ENCODE data around the gene CISD1. TPM values are rescaled to one million over a fixed set of nuclear protein-coding genes. Genes with fewer than 3 reads are reported as not detected.

The CISD1 gene
- total and polyA plus RNA-seq, 2 donors (not counting 3 experiments of a cell fraction or from before 2014, with no cell fraction given), result 25.5 to 53.0 TPM

DNA sequence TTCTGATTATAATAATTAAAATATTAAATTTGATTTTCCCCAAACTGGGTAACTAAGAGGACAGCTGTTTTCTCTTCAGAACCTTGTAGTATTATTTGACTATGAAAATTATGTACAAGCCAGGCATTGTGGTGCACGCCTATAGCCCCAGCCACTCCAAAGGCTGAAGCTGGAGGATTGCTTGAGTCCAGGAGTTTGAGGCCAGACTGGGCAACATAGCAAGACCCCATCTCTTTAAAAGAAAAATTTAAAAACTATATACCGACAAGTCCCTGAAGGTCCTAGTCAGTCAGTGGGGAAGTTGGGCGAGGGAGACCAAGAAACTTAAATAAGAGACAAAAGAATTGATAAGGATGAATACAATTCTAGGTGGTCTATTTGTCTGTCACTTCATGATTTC is 38.7 kb downstream of the CISD1 start:
- no peak overlapping the region for H3K4me3 ChIP-seq (replicated peaks in 1 of 3; ENCODE audit: insufficient read depth in 1 of 3, low read depth in 1 of 3, low read length in 3 of 3)
- no peak overlapping the region for H3K4me2 ChIP-seq (ENCODE audit: insufficient read depth, low read length)
- peaks cover 5 to 16% of the 10 kb centered on the region in 2 experiments for H3K27me3 ChIP-seq (ENCODE audit: control insufficient read depth in 2 of 2, insufficient read depth in 2 of 2, low read length in 2 of 2)
- H3K9ac ChIP-seq (replicated peaks; ENCODE audit: extremely low read depth, insufficient read depth, low read length), result no peak overlapping the region
- no peaks in the 10 kb centered on the region for H3K4me1 ChIP-seq (ENCODE audit: control insufficient read depth, extremely low read depth, insufficient read depth, low read length)
- DNase-seq (ENCODE audit: low read depth, low spot score) (no peak), FAIRE-seq (no peak)
- dilution Hi-C loops (cut with MboI; ENCODE audit: extremely low pct_ligation_motif_present, low sequenced_read_pairs) (no loop called here), intact Hi-C loops (cut with micrococcal nuclease) (loop anchor here (10.0 kb wide), 1 partner anchor 207 kb away; the partner anchor contains the start of gene BICC1)
- no TSS peak for BruUV-seq (replicated peaks)
- H3K36me3 ChIP-seq (ENCODE audit: control insufficient read depth in 2 of 2, extremely low read depth in 1 of 2, insufficient read depth in 2 of 2, low read length in 2 of 2), result no peaks in the 10 kb centered on the region
- H2AFZ ChIP-seq (ENCODE audit: low read depth, low read length), result no peak overlapping the region
- TF ChIP-seq, protein P1, sequence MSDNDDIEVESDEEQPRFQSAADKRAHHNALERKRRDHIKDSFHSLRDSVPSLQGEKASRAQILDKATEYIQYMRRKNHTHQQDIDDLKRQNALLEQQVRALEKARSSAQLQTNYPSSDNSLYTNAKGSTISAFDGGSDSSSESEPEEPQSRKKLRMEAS (IDR thresholded peaks at IDR 0.05; ENCODE audit: insufficient read depth, insufficient read length), result no peak
- TF ChIP-seq GATA2 (IDR thresholded peaks at IDR 0.05; ENCODE audit: insufficient read depth, insufficient read length, low read depth, low read length), result no peak
- TF ChIP-seq, protein P2, sequence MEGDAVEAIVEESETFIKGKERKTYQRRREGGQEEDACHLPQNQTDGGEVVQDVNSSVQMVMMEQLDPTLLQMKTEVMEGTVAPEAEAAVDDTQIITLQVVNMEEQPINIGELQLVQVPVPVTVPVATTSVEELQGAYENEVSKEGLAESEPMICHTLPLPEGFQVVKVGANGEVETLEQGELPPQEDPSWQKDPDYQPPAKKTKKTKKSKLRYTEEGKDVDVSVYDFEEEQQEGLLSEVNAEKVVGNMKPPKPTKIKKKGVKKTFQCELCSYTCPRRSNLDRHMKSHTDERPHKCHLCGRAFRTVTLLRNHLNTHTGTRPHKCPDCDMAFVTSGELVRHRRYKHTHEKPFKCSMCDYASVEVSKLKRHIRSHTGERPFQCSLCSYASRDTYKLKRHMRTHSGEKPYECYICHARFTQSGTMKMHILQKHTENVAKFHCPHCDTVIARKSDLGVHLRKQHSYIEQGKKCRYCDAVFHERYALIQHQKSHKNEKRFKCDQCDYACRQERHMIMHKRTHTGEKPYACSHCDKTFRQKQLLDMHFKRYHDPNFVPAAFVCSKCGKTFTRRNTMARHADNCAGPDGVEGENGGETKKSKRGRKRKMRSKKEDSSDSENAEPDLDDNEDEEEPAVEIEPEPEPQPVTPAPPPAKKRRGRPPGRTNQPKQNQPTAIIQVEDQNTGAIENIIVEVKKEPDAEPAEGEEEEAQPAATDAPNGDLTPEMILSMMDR (IDR thresholded peaks at IDR 0.05; ENCODE audit: extremely low read depth in 1 of 2, insufficient read depth in 1 of 2, low read depth in 1 of 2, low read length in 2 of 2), result no peak
- no peak for TF ChIP-seq MYC (IDR thresholded peaks at IDR 0.05; ENCODE audit: low read depth, low read length)
- no peak for TF ChIP-seq JUN (IDR thresholded peaks at IDR 0.05; ENCODE audit: borderline replicate concordance, insufficient read depth, insufficient read length, low read depth)
- TF ChIP-seq EZH2 (IDR thresholded peaks at IDR 0.05; ENCODE audit: borderline replicate concordance, low read depth, low read length, severe bottlenecking), result no peak
- no peak for TF ChIP-seq POLR2A (IDR thresholded peaks at IDR 0.05; ENCODE audit: low read depth, low read length)
- no peak for TF ChIP-seq POLR2AphosphoS5 (IDR thresholded peaks at IDR 0.05; ENCODE audit: insufficient read depth, low read depth, low read length)
- no peak for TF ChIP-seq FOS (IDR thresholded peaks at IDR 0.05; ENCODE audit: borderline replicate concordance, insufficient read depth, low read length)
- CTCF ChIA-PET, result interaction anchor here (0.9 kb wide), 2 partner anchors 8 to 14 kb away, joined by 3 to 4 read pairs; no protein-coding TSS in a partner anchor
- H3K9me1 ChIP-seq (replicated peaks; ENCODE audit: control insufficient read depth, extremely low read depth, insufficient read depth, low read length), result no peaks in the 10 kb centered on the region
- no peak overlapping the region for H3K27ac ChIP-seq (ENCODE audit: insufficient read depth, low read depth, low read length)
- POLR2A ChIA-PET, result no interaction called here
- no peaks in the 10 kb centered on the region for H3K9me3 ChIP-seq (replicated peaks; ENCODE audit: control insufficient read depth, insufficient read depth, low read length)
- H4K20me1 ChIP-seq (replicated peaks; ENCODE audit: control insufficient read depth, extremely low read depth, insufficient read depth, low read length), result no peaks in the 10 kb centered on the region
- H3K79me2 ChIP-seq (ENCODE audit: control insufficient read depth, insufficient read depth, low read length), result no peaks in the 10 kb centered on the region
